Fibroblast of the conjunctiva (primary cell): Measurements from ENCODE around the gene METTL9.
"Not testable (repeated sequence)": the region's sequence is repeated elsewhere in the genome, so short reads cannot be mapped to it uniquely, and the experiment has no call there.

Source experiments
- DNase-seq: peaks from one replicate; pipeline ENCODE4 v3.0.0-alpha.2; 2010; ENCODE audit warnings: low read depth

METTL9 gene

DNA sequence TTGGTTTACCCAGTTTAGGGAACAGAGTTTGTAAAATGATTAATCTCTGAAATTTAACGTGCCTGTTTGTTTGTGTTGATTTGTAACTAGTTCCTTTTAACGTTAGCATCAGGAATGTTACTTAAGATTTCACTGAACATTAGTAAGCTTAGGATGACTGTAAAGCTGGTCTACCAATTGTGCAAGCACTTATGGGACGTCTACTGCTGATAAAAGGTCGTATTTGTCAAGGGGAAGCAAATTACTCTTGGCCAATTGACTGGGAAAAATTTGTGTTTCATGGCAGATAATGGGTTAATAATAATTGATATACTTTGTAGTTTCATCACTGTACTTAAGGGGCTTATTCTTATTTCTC is 11.8 kb downstream of the METTL9 start:
- DNase-seq = no peak

DNA sequence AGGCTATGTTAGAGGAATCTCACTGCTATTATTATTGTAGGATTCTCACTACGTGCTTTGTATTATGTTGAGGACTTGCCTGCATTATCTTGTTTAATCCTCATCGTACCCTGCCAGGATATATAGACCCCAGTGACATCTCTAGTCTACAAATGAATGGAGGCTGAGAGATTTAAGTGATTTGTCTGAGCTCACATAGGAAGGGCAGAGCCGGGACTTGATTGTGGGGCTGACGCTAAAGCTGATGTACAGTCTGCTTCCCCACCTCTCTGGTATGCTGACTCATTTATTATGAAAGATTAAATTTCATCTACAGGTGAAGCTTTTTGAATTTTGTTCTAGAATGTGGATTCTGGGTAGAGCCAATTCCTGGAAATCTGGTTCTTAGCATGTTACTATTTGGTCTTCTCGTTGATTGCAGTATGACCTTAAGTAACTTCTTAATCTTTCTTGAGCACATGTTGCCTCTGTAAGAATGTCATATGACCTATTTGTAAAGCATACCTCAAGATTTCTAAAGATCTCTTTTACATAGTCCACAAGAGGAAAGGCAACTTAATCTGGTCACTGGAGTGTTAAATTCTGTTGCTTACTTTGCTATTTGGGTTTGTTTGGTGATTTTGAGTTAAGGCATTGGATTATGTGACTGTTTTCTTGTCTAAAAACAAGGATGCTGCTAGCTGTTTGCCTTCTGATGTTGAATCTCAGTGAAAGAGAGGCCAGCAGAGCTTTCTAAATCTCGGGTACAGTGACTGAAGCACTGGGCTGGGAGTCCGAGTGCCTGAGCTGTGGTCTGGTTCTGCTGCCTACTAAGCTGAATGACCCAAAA is 12.4 kb downstream of the METTL9 start:
- DNase-seq = no peak

DNA sequence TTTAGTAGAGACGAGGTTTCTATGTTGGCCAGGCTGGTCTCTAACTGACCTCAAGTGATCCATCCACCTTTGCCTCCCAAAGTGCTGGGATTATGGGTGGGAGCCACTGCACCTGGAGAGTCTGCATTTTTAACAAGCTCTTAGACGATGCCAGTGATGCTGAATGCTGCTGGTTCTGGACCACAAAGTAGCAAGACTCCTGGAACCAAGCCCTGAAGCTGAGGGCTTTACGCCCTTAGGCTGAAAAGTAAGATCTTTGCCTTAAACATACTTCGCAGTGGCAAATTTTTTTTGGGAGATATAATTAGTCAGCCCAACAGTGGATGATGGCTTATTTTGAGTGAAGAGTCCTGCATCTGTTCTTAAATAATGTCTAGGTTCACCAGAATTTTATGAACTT is 14.0 kb downstream of the METTL9 start:
- DNase-seq = no peak

DNA sequence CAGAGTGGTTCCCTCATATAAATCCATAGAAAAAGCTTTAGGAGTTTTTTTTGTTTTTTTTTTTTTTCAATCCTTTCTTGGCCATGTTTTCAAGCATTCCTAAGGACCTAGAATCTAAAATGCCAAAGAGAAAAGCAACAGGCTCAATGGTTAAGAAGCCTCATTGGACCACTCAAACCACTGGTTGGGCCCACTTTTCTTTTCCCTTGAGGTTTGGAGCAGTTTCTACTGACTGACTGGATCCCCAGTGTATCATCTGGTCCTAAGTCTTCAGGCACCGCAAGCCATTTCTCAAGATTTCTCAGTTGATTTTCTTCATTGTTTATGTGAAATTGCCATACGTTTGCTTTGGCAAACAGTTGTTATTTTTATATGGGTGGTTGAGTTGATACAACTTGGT is 14.4 kb downstream of the METTL9 start:
- DNase-seq = no peak

DNA sequence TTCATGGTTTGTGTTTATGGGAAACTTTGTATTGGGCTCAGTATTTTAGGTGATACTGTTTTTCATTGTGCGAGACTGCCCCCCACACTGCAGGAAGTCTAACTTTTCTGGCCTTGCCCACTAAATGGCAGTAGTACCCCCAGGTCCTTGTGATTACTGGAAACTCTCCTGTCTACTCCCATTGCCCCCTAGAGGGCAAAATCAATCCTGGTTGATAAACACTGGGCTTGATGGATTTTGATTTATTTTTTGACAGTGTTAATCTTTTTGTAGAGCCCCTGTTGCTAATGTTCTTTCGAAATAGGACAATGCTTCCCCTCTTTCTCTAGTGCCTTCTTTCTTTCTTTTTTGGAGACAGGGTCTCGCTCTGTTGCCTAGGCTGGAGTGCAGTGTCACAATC is 15.5 kb downstream of the METTL9 start:
- DNase-seq = no peak

DNA sequence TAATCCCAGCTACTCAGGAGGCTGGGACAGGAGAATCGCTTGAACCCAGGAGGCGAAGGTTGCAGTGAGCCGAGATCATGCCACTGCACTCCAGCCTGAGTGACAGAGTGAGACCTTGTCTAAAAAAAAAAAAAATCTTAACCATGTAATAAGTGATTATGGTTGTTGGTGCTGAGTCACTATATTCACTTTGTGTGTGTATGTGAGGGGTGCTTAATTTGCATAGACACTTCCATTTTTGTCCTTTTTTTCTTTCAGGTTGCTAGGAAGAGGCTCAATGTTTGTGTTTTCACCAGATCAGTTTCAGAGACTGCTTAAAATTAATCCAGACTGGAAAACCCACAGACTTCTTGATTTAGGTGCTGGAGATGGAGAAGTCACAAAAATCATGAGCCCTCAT is 18.2 kb downstream of the METTL9 start:
- no peak for DNase-seq

DNA sequence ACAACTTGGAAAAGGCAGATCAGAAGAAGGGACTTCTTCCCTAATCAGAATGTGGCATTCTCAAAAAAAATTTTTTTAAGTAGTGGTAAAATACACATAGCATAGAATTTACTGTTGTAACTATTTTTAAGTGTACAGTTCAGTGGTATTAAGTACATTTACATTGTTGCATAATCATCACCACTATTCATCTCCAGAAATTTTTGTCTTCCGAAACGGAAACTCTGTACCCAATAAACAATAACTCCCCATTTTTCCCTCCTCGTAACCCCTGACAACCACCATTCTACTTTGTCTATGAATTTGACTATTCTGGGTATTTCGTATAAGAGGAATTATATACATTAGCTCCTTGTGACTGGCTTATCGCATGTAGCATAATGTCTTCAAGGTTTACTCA is 18.9 kb downstream of the METTL9 start:
- DNase-seq = no peak

DNA sequence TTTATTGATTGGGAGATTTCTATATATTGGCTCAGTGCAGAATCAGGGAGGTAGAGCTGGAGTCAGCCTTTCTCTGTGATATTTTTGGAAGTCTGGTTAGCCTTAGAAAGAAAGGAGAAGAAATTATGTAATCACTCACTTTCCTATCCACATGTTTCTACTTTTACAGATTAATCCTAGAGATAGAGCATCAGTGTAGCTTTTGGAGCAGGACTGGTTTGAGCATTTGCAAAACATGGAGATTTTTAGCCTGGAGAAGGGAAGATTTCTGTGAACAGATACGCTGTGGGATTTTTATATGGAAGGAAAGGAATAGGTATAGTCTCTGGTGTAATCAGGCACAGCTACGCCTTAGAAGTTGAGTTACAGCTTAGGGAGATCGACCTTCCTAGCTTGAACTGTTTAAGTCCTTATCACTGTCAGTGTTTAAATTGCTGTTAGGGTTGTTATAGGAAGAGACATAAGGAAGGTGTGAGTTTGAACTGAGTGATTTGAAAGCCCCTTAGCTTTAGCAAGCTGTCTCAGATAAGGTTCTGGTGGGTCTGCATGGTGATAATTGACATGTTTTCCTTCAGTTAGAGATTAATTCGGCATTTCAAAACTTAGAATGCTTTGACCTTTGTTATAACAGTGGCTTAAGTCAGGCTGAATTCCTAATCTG is 20.5 kb downstream of the METTL9 start:
- DNase-seq = no peak

DNA sequence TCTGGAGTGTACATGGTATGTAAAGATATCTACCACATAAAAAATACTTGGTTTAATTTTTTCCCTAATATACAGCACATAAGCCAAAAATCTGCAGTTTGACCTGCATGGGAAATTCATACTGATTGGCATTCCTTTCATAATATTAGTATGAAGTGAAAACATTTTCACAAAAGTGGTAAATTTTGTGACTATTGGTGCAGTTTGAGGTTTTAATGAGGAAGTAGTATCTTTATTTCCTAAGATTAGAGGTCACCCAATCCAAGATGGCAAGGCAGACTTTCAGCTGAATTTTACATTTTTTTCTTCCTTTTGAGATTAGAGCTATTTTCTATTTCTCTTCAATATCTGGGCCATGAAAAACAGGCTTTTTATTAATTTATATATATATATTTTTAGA is 21.2 kb downstream of the METTL9 start:
- DNase-seq = no peak

DNA sequence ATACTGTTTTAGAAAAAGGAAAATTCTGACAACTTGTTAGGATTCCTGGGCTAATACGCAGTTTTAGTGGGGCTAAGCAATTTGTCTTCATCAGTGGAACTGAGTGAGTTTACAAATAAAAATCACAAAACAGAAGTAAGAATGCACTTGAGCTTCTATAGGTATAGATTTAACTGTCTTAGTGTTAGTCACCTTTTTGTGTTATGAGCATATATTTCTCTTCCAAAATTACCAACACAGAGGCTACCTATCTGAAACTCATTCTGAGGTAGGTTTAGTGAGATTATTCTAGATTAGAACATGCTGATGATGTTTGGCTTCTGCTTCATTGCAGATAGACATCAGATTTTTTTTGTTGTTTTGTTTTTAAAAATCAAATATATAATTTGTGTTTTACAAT is 23.2 kb downstream of the METTL9 start:
- no peak for DNase-seq

DNA sequence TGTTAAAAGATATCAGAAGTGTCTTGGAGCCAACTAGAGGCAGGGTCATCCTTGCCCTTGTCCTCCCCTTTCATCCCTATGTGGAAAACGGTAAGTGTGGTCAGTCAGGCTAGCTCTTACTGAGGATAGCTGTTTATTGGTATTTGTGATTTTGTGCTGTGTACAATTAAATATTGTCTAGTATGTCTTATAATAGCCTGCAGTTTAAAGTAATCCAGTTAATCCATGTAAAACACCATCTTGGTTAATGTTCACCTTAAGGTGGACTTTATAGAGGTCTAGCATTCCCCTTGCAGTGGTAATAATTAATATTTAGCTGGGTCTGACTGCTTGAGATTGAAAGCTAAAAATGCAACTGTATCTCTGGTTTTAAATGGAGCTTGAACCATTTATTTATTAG is 25.6 kb downstream of the METTL9 start:
- no peak for DNase-seq

DNA sequence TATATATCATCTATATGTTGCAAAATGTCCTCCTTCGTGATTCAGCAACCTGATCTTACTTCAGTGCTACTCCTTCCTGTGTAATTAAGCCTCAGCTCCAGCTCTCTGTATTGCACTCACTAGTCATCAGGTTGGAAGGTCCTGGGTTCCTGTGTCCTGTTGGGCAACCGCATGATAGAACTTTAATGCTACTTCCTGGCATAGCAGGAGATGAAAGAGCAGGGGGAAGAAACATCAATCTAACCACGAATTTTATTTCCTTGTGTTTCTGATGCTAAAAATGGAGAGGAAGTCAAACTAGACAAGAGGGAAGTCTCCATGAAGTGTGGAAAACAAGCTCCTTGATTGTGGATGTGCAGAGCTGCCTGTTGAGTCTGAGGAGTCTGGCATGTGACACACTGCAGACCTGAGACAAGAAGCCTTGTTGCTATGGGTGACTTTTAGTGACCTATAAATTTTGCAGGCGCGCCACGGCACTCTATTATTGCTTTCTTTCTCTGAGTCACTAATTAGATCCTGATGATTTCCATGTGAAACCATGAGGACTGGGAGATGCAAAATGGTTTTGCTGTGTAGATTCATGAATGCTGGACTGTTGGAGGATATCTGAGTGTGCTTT is 27.4 kb downstream of the METTL9 start:
- DNase-seq = peak; percentile 82

DNA sequence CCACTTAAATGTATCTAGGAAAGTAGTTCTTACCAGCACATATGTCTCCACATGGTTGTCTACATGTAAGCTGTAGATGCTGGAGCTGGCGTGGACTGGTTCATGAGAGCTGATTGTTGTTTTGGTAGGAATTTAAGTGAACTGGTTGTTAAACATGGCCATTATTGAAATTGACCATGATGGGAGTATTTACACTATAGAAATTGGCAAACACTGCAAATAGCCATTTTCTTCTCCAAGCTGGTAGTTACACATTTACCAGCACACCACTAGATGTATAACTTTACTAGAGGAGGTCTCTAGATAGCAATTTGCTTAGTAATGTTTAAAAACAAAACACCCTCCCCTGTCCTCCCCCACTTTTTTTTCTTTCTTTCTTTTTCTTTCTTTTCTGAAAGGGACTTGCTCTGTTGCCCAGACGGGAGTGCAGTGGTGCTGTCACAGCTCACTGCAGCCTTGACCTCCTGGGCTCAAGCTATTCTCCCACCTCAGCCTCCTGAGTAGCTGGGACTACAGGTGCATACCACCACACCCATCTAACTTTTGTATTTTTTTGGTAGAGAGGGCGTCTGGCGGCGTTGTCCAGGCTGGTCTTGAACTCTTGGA is 28.8 kb downstream of the METTL9 start:
- no peak for DNase-seq

DNA sequence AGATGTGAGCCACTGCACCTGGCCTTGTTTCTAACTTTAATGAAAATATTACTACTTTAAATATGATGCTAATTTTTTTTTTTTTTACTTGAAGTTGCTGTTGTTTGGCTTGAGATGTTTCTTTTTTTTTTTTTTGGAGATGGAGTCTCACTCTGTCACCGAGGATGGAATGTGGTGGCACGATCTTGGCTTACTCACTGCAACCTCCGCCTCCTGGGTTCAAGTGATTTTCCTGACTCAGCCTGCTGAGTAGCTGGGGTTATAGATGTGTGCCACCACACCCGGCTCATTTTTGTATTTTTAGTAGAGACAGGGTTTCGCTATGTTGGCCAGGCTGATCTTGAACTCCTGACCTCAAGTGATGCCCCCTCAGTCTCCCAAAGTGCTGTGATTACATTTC is 29.4 kb downstream of the METTL9 start:
- DNase-seq = no peak

DNA sequence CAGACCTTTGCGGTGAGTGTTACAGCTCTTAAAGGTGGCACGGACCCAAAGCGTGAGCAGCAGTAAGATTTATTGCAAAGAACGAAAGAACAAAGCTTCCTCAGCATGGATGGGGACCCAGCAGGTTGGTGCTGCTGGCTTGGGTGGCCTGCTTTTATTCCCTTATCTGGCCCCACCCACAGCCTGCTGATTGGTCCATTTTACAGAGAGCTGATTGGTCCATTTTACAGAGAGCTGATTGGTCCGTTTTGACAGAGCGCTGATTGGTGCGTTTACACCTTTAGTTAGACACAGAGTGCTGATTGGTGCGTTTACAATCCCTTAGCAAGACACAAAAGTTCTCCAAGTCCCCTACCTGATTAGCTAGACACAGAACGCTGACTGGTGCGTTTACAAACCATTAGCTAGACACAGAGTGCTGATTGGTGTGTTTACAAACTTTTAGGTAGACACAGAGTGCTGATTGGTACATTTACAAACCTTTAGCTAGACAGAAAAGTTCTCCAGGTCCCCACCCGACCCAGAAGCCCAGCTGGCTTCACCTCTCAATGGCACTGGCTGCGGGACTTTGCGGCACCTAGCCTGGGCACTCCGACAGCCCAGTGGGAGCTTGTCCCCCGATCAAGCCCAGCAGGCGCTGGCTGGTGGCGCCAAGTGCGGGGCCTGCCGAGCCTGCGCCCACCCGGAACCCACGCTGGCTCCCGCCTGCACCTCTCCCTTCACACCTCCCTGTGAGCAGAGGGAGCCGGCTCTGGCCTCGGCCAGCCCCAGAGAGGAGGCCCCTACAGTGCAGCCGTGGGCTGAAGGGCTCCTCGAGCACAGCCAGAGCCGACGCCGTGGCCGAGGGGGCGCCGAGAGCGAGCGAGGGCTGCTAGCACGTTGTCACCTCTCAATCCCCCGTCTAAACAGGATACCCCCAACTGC is 30.5 kb downstream of the METTL9 start:
- DNase-seq = not testable (repeated sequence)

DNA sequence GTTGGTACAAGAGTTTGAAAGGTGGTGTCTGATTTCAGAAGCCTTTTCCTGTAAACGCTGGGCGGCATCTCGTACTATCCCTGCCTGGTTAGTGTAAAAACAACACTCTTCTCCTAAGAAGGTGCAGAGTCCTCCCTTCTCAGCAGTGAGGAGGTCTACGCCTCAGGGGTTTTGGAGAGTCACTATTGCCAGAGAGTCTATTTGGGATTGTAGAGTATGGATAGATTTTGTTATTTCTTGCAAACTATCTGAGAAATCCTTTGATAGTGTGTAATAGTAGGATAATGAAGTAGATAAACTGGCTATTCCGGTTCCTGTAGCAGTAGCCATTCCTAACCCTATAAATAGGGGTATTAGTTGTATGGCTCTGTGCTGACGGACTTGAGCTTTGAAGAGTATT is 31.5 kb downstream of the METTL9 start:
- DNase-seq = not testable (repeated sequence)

DNA sequence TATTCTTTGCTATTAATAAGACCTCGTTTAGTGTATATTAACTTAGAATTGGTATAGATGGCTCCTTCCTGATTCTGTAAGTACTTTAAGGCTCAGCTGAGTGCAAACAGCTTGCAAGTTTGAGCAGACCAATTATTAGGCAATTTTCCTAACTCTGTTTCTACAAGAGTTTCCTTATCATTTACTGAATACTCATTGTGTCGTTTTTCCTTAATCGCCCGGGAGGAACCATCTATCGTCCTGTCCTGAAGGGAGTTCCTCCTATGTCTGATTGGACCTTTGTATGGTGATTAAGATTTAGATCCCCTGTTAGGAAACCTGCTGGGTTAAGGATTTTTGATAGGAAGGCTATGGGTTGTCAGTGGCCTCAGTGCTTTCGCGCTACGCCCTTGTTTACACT is 32.0 kb downstream of the METTL9 start:
- not testable (repeated sequence) for DNase-seq

DNA sequence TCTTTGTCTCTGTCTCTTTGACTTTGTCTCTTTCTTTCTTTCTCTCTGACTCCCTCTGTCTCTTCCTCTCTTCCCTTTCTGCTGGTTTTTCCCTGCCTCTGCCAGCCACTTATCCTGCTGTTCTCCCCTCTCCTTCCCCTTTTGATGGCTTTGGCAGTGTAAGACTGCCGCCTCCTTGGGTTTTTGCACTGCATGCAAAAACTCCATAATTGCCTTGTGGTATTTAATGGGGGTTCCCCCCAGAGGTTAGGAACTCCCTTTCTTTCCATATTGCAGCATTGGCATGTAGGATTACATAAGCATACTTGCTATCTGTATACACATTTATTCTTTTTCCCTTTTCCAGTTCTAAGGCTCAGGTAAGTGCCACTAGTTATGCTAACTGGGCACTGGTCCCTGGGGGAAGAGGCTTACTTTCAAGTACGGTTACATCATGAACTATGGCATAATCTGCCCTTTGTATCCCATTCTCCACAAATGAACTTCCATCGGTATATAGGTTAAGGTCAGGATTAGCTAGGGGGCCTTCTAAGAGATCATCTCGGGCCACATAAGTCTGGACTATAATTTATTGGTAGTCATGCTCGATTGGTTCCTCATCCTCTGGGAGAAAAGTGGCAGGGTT is 32.7 kb downstream of the METTL9 start:
- DNase-seq = not testable (repeated sequence)

DNA sequence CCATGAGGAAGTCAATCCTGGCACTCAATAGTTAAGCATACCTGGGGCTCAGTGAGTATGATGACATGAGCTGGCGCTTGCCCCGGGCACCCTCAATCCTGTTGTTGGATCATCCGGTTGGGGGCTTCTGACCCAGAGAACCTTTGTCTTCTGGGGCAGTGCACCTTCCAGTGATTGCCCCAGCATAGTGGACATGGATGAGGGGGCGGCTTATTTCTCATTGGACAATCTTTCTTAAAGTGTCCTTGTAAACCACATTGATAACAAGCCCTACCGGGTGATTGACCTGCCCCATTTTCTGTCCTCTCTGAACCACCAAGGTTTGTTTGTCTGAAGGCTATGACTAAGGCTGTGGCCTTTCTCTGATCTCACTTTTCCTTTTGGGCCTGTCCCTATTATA is 34.8 kb downstream of the METTL9 start:
- no peak for DNase-seq

DNA sequence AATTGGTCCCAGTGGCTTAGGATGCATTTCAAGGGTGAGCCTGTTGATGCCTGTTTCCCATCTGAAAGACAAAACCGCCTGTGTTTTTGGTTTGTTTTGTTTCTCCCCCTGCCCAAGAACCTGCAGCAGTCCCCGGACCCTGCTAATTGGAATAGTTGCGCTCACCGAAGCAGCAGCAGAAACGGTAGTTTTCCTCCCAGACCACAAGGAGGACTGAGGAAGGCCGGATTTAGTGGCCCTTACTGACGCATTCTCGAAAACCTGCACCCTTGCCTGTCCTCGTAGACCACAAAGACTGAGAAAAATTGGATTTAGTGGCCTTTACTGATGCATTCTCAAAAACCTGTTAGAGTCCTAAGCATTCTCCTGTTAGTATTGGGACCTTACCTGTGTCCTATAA is 36.3 kb downstream of the METTL9 start:
- DNase-seq = not testable (repeated sequence)
